HG02610 (cell line): ENCODE measurements around the gene MPST.

Source experiments
- ATAC-seq: cut with Tn5 transposase; IDR thresholded peaks from one replicate; pipeline ENCODE4 v1.9.1; 2021; ENCODE audit warnings: mild to moderate bottlenecking, moderate library complexity; ENCODE audit not compliant: unreplicated experiment

MPST gene

DNA sequence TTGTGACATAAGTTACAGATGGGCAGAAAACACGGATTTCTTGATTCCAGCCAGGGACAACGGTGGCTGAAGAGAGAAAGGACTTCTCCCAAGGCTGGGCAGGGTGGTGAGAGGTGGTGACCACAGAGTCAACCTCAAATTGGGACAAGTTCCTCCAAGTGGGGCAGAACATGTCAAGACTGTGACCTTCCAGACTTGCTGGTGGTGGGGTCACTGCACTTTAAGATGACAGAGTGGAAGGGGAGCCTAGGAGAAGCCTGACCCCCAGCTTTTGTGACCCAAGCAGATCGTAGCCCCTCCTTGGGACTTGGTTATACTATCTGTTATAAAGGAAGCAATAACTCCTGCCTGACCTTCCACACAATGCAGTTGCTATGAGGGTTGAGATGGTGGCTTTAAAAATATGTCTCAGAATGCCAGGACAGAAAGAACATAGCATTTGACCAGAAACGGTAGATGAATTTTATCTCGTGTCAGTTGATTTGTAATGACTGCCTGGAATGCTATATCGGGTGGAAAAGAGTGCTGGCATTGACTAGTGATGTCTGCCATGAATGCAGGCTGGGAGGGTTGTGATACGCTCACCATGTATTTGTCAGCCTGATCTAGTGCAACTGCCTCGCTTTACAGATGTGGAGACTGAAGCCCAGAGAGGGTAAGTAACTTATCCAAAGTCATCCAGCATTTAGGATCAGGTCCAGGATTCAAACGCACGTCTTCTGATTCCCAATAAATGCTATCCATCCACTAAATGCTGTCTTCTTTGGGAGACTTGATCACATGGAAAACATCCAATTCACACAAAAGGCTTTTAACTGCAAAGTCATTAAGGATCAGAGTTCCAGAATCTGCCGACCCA, 18.6 kb upstream of the MPST start:
- ATAC-seq: no peak

DNA sequence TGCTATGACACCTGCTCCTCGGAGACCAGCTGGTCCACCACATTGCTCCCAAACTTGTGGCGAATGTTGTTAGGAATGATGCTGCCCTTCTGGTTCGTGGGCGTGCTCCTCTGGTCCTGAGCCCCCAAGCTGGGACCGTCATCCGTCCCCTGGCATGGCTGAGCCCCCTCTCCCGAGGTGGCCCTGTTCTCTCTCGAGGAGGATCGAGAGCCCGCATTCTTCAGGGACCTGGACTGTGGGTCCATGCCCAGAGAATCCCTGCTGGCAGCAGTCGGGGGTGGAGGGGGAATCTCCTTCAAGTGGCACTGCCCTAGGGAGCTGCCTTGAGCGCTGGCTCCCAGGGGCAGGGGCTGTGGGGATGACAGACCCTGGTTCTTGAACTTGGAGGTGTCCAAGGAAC, 17.7 kb upstream of the MPST start:
- no peak for ATAC-seq

DNA sequence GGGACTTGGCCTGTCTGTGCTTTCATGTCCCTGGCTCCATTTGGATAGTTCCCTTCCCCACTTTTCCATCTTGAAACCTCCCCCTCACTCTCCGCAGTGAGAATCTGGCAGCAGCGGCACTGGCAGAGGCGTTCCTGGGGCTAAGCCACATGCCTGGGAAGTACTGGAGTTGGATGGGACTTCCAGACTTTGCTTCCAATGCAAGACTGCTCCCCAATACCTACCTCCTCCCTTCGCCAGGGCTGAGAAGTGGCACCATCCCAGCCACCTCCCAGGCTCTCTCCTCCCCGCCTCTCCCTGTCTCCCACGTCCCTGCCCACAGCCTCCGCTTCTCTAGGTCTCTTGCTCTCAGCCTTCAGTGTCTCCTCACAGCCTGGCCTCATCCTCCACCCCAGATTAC, 16.9 kb upstream of the MPST start:
- ATAC-seq: no peak

DNA sequence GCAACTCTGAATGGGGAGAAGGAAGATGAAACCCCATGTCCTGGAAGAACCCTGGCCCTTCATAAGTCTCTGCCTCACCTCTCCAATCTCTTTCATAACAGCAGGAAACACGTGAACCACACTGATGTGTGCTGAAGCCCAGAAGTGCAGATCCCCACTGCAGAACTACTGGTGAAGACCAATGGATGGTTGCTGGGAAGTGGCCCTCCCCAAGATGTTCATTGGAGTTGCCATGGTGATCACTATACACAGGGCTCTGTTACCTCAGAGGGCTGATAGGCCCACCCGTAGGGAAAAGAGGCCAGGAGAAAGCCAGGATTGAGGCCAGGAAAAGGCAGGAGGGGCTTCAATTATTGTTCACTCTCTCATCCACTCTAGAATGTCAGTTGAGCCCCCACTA, 11.9 kb upstream of the MPST start:
- ATAC-seq: no peak

DNA sequence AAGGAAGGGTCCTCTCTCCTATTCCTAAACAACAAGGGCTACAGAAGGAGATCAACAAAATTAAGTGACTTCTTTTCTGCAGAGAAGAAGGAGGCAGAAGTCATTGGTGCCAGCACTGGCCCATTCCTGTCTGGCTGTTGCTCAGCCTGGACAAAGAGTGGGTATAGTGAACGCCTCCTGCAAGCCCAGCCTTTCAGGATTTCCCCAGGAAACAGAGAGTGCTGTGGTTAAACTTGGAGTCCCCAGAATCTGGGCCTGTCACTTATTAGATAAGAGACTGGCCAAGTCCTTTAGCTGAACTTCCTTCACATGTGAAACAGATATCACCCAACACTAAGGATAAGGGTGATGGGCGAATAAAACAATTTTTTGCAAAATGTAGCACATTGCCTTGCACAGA, 11.2 kb upstream of the MPST start:
- ATAC-seq: no peak

DNA sequence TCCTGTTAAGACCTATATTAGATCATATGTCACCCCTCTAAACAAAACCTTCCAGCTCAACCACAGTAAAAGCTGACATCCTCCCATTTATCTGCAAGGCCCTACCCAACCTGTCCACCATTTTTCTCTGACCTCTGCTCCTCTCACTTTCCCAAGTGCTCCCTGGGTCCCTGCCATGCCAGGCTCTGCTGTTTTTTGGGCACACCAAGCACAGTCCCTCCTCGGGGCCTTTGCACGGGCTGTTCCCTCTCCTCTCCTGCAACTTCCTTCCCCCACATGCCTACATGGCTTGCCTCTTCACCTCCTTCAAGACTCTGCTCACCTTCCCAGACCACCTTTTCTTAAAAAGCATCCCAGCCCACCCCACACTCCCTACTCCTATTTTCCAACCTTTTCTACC, 10.1 kb upstream of the MPST start:
- ATAC-seq: no peak

DNA sequence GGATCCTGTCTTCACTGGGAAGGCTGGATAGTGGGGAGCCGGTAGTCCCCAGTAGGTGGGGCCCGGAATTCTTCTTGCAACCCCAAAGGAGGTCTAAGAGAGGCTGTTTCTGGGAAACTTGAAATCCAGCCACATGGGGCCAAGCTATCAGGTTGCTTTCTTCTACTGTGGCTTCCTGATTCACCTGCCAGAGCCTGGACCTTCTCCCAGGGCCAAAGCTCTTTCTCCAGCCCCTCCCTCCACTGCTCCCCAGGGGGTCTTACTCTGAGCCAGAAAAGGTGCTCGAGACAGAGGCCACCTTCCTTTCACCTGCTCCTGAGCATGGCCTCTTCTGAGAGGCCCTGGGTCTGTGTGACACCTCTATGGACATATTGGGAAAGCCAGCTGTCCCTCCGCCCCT, 9.4 kb upstream of the MPST start:
- ATAC-seq: no peak

DNA sequence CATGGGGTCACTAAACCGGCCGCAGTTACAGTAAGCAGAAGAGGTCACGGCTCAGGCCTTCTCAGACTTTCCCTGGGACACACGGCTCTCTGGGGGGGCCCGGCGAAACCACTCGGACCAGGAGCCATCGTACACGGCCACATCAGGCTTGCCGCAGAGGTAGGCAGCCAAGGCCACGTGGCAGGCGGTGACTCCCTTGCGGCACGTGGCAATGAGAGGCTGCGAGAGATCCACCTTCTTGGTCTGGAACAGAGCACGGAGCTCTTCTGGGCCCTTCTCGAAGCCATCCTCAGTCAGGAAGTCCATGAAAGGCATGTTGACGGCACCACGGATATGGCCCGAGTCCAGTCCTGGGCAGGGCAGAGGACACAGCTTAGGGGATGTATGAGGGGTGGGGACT, 8.6 kb upstream of the MPST start:
- ATAC-seq: no peak

DNA sequence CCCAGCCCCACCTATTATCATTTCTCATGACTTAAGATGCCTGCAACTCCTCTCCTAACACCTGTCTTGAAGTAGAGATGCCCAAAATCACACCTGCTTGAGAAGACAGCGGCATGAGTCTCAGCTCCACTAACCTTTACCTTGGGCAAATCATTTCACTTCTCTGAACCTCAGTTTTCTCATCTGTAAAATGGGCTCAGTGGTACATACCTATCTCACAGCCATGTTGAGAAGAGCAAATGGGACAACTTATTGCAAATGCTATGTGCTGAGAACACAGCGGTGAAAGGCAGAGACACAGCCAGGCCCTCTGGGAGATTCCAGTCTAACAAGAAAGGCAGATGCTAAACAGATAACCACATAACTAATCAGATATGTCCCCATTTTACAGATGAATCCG, 8.1 kb upstream of the MPST start:
- ATAC-seq: no peak

DNA sequence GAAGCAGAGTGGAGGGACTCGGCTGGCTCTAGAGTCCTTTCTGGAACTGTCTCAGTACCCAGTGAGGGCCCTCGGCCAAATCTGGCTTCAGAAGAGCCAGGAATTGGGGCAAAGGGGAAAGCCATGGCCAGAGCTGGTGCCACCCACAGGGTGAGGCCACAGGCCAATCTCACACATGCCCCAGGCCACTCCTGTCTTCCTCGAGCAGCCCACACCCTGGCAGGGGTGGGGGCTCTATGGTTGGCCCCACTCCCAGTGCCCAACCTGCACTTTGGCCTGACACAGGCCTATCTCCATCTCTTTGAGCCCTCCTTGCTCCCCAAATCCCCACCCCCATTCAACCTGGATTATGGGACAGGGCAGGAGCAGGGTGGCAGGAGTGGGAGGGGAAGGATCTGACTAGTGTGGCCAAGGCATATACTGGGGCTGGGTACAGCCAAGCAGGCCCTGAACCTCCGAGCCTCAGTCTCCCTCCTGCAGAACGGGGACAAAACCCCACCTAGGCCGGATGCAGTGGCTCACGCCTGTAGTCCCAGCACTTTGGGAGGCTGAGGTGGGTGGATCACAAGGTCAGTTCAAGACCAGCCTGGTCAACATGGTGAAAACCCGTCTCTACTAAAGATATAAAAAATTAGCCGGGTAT, 7.2 kb upstream of the MPST start:
- ATAC-seq: no peak

DNA sequence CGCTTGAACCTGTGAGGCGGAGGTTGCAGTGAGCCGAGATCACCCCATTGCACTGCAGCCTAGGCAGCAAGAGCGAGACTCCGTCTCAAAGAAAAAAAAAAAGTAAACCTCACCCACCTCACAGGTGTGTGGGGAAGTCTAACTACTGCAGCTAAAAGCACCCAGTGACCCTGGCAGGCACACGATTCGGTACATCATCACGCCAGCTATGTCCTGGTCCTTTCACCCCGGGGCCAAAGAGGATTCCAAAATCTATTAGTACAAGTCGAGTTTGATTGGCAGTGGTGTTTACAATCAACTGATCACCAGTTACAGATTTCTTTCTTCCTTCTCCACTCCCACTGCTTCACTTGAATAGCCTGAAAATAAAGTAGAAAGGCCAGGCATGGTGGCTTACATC, 6.6 kb upstream of the MPST start:
- no peak for ATAC-seq

DNA sequence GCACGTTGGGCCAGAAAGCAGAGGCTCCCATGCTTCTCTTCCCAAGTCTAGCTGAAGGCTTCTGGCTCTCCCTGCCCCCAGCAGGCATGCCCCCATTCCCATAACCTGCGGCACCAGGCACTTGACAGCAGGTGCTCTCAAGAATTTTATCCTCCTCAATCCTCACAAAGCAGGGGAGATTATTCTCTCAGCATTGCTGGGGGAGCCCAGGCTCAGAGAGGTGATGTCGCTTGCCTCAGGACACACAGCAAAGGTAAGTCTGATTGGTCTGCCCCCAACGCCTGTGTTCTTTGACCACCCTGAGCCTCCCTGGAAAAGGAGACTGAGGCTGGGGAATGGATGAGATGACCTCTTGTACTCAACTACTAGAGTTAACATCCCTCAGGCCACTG, 5.1 kb upstream of the MPST start:
- ATAC-seq: no peak

DNA sequence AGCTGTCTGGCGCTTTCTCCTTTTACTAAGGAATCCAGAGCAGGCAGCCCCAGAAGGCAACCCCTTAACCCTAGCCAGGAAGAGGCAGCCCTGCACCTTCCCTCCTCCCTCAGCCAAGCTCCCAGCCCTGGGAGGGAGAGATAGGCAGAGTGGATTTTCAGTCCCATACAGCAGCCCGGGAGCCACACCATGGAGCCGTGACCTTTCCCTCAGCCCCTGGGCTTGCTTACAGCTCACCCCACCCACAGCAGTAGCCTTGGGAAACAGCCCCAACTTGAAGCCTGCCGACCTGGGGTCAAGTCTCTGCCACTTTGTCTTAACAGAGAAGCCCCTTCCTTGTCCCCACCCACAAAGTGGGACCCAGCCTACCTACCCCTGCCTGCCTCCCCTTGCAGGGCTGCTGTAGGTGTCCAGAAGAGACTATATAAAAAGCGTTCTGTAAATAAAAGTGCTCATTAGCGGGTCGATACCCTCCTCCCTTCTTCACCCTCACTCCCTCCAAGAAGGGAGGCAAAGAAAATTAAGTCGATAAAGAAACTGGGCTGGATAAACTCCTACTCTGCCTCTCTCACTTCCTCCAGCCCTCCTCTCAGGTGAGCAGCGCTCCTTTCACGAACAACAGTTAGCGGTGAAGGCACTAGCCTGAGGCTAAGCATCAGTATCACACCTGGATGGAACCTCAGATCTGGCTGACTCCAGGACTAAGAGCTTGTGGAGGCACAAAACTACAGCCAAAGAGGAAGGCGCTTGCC, 4.5 kb upstream of the MPST start:
- ATAC-seq: no peak

DNA sequence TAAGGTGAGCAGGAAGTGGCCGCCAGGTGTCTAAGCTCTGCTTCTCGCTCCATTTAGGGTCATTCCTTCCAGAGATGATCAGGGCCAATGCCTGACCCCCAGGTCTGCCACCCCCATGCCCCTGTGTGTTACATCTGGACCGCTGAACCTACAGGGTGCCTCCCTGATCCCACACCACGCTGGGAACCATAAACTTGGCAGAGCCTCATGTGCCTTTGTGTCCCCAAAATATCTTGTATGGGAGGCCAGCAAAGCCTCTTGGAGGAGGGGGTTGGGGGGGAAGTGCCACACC, 4.0 kb upstream of the MPST start:
- ATAC-seq: no peak

DNA sequence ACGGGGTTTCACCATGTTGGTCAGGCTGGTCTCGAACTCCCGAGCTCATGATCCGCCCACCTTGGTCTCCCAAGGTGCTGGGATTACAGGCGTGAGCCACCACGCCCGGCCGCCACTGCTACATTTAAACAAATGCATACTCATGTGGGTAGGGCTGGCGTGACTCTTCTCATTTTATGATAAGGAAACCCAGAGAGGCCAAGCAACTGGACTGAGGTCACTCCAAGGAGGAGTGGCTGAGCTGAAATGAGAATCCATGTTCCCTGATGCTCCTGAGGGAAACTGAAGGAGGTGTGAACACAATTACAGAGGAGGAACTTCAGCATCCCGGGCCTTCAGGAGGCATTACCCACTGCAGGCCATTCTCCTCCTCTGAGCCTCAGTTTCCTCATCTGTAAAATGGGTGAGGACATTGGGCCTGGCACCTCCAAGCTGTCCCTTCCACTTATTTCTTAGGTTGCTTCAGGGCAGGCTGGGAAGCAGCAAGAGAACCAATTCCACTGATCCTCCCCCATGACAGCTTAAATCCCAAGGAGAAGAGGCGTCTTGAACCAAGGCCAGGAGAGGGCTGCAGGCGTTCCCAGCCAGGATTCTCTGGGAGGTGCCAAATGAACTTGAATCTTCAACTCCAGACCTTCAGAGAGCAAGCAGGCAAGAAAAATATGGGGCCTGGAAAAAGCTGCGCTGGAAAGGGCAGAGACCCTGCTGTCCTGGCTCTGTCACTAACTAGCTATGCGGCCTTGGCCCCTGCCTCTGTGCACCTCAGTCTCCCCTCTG, 3.2 kb upstream of the MPST start:
- ATAC-seq: no peak

DNA sequence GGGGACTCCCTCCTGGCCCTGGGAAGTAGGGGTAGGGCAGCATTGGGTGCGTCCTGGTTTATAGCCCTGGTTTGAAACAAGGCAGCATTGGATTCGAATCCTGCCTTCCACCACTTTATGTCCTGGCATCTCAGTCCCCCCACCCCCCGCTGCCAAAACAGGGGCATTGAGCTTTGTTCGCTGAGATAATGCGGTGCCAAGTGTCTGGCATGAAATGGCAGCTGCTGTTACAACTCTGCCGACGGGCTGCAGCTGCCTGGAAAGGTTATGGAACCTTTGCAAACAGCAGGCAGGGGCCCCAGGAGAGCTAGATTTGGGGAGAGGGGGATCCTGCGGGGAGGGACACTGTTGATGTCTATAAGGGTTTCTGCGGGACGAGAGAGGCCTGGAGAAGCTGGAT, 2.2 kb upstream of the MPST start:
- ATAC-seq: no peak

DNA sequence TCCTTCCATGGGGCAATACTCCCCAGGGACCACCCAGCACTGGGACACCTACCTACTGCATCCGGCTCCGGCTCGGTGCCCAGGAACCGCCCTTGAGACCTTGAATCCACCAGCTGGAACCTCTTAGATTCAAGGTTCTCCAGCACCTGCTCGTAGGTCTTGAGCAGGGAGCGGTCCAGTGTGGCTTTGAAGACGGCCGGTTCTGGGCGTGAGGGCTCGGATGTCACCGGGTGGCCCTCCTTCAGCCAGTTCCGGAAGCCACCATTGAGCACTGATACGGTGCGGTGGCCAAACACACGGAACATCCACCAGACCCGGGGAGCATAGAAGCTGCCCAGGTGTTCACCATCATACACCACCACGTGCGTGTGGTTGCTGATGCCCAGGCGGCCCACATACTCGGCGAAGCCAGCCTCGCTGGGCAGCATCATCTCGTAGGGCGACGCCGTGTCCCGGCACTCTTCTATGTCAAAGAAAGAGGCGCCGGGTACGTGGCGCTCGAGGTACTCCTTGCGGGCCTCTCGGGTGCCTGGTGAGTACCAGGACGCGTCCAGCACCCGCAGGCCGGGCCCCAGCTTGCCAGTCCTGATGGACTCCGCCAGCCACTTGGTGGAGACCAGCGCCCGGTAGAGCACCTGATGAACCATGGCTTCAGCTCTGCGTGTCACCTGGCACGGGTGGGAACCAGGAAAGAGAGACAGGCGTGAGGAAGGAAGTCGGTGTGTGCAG, 1.3 kb upstream of the MPST start:
- ATAC-seq: no peak

DNA sequence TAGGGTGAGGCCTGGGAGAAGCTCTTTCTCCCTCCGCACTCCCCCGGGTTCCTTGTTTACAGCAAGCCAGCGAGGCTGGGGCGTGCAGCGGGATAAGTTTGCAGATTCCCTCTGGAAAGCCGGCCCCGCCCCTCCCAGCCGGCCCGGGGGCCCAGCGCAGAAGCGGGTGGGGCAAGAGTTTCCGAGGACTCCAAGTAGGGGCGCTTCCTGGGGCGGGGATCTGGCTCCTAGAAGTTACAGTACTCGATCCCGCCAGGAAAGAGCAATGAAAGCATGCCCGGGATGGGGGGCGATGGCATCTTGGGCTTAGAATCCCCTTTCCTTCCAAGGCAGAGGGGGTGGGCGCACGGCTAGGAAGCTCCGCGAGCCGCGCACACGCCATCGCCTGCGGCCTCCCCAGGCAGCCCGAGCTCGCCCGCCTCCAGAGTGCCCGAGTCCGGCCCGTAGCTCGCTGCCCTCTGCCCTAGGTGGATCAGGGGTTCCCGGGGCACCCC, 680 bp upstream of the MPST start:
- ATAC-seq: peak; percentile 19

DNA sequence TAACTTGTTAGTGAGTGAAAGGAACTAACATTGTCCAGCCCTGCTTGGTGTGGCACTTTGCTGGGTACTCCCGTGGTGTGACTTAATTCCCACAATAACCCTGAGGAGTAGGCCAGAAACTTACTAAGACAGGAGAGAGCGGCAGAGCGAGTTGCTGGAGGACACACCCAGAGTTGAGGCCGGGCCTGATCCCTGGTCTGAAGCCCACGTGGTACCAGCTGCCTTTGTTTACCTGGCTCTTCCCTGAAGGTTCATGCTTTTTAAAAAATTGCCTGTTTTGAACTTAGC, 594 bp downstream of the MPST start:
- no peak for ATAC-seq

DNA sequence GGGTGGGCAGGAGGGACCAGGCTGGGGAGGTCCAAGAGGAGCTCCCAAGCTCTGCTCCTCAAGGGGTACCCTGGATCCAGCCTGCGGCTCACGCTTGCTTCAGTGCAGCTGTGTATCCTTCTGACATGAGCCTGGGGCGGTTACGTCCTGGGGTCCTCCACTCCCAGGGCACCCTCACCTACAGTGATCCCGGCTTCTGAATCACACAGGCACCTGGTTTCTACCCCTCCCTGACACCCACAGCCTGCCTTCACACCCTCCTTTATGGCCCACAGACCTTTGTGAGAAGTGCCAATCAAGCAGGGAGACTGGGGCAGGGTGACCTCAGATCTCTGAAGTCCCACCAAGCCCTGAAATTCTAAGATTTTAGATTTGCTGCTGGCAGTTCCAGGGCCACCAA, 1.5 kb downstream of the MPST start:
- ATAC-seq: no peak
